Ovary (tissue), 3 donors: Measurements from ENCODE around the gene OPCML.

Source experiments
- EP300 ChIP-seq: sonication (generic); formaldehyde crosslinking; IDR thresholded peaks from one replicate; pipeline ENCODE4 v1.6.1; 2017; ENCODE audit warnings: antibody characterized with exemption
- POLR2A ChIP-seq: fragments of 450-650 bp; IDR thresholded peaks from one replicate; pipeline ENCODE4 v1.6.1; 2017; ENCODE audit warnings: antibody characterized with exemption, mild to moderate bottlenecking, moderate library complexity
- TF ChIP-seq, protein P1 (sequence below), 3 donors: fragments of 450-650 bp in 2 of 3; fragments of 200-600 bp in 1 of 3; IDR thresholded peaks; one replicate each; pipeline versions ENCODE4 v1.5.1 to v1.8.0; 2016 to 2022; ENCODE audit warnings: antibody characterized with exemption in 3 of 3, mild to moderate bottlenecking in 1 of 3
- donor health status: DM: no; HTN: no; CAD: no.

GRCh38 chr11:132402071-132402684 is 1130.1 kb downstream of the OPCML start:
- TF ChIP-seq, protein P1, sequence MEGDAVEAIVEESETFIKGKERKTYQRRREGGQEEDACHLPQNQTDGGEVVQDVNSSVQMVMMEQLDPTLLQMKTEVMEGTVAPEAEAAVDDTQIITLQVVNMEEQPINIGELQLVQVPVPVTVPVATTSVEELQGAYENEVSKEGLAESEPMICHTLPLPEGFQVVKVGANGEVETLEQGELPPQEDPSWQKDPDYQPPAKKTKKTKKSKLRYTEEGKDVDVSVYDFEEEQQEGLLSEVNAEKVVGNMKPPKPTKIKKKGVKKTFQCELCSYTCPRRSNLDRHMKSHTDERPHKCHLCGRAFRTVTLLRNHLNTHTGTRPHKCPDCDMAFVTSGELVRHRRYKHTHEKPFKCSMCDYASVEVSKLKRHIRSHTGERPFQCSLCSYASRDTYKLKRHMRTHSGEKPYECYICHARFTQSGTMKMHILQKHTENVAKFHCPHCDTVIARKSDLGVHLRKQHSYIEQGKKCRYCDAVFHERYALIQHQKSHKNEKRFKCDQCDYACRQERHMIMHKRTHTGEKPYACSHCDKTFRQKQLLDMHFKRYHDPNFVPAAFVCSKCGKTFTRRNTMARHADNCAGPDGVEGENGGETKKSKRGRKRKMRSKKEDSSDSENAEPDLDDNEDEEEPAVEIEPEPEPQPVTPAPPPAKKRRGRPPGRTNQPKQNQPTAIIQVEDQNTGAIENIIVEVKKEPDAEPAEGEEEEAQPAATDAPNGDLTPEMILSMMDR (IDR thresholded peaks at IDR 0.05) = no peak
- TF ChIP-seq POLR2A = no peak
- no peak for TF ChIP-seq EP300
